ENCODE measurements around the gene CHRNA10.

GRCh38 chr11:3637201-3637600 lies 34.0 kb downstream of the CHRNA10 start:
- TF ChIP-seq POLR2AphosphoS5 (IDR thresholded peaks at IDR 0.05) (no peak), CTCF (IDR thresholded peaks at IDR 0.05) (no peak), EP300 (IDR thresholded peaks at IDR 0.05; ENCODE audit: low read depth) (no peak), POLR2A (IDR thresholded peaks at IDR 0.05) (no peak)

Data from transverse colon (tissue), 4 donors.